ENCODE measurements around the gene PDGFC.

Gene PDGFC

GRCh38 chr4:156825074-156825473, 146.5 kb downstream of the PDGFC start:
- in situ Hi-C loops (cut with MboI; ENCODE audit: low pct_unique_long_range_greater_than_20kb, low sequenced_read_pairs, unreplicated experiment), result no loop called here
- TF ChIP-seq, protein P1, sequence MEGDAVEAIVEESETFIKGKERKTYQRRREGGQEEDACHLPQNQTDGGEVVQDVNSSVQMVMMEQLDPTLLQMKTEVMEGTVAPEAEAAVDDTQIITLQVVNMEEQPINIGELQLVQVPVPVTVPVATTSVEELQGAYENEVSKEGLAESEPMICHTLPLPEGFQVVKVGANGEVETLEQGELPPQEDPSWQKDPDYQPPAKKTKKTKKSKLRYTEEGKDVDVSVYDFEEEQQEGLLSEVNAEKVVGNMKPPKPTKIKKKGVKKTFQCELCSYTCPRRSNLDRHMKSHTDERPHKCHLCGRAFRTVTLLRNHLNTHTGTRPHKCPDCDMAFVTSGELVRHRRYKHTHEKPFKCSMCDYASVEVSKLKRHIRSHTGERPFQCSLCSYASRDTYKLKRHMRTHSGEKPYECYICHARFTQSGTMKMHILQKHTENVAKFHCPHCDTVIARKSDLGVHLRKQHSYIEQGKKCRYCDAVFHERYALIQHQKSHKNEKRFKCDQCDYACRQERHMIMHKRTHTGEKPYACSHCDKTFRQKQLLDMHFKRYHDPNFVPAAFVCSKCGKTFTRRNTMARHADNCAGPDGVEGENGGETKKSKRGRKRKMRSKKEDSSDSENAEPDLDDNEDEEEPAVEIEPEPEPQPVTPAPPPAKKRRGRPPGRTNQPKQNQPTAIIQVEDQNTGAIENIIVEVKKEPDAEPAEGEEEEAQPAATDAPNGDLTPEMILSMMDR (IDR thresholded peaks at IDR 0.05; ENCODE audit: extremely low read depth, insufficient read depth, missing control alignments), result no peak
- no peak for DNase-seq (ENCODE audit: low spot score)

- no peak for DNase-seq (ENCODE audit: low spot score)
- TF ChIP-seq, protein P1 (IDR thresholded peaks at IDR 0.05; ENCODE audit: extremely low read depth, insufficient read depth, missing control alignments), result no peak
- in situ Hi-C loops (cut with MboI; ENCODE audit: low pct_unique_long_range_greater_than_20kb, low sequenced_read_pairs, unreplicated experiment), result no loop called here
Observed at GRCh38 chr4:156824451-156825060, 147.0 kb downstream of the PDGFC start.

- DNase-seq (ENCODE audit: low spot score), result no peak
- in situ Hi-C loops (cut with MboI; ENCODE audit: low pct_unique_long_range_greater_than_20kb, low sequenced_read_pairs, unreplicated experiment), result no loop called here
- TF ChIP-seq, protein P1 (IDR thresholded peaks at IDR 0.05; ENCODE audit: extremely low read depth, insufficient read depth, missing control alignments), result no peak
Observed at GRCh38 chr4:156820931-156821330, 150.7 kb downstream of the PDGFC start.

DNA sequence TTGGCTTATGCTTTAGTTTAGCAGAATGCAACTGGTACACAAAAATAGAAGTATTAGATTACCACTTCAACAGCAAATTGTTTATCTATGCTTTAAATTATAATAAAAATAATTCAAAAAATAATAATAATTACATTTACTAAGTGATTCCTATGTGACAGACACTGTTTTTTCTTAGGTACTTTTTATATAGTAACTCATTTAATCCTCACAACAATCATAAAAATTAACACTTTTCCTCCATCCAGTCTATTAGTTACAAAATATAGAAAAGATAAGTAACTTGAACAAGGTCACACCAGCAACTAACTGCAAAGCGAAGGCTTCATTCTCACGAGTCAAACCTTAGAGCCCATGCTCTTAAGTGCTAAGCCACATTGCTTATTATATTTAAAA, 155.2 kb downstream of the PDGFC start:
- TF ChIP-seq, protein P1 (IDR thresholded peaks at IDR 0.05; ENCODE audit: extremely low read depth, insufficient read depth, missing control alignments), result no peak
- in situ Hi-C loops (cut with MboI; ENCODE audit: low pct_unique_long_range_greater_than_20kb, low sequenced_read_pairs, unreplicated experiment), result no loop called here
- DNase-seq (ENCODE audit: low spot score), result no peak

DNA sequence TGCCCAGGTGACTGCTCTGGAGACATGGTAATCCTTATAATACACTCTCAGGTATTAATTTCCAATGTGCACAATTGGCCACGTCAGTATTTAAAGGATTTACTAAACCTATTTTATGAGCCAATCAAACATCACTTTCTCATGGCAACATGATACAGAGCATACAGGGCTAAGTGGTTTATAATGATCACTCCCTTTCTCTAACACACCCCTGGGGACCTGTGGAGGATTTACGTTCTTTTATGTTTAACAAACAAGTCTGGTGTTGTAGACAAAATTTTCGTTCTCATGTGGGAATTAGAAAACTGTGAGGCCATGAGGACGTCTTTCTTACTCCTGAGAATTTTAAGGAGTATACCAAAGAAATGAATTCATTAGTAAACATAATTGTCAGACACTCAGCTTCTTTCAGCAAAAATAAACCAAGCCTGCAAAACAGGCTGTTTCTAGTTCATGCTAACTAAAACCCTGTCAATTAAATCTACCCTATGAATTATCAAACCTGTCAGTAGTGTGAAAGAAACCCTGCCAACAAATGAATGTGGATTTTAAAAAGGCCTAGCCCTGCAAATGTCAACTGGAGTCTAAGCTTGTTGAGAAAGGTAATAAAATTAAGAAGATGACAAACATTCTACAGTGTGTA, 155.8 kb downstream of the PDGFC start:
- TF ChIP-seq, protein P1 (IDR thresholded peaks at IDR 0.05; ENCODE audit: extremely low read depth, insufficient read depth, missing control alignments), result no peak
- in situ Hi-C loops (cut with MboI; ENCODE audit: low pct_unique_long_range_greater_than_20kb, low sequenced_read_pairs, unreplicated experiment), result no loop called here
- DNase-seq (ENCODE audit: low spot score), result no peak

GRCh38 chr4:156811963-156812362, 159.6 kb downstream of the PDGFC start:
- DNase-seq (ENCODE audit: low spot score), result no peak
- TF ChIP-seq, protein P1 (IDR thresholded peaks at IDR 0.05; ENCODE audit: extremely low read depth, insufficient read depth, missing control alignments), result no peak
- in situ Hi-C loops (cut with MboI; ENCODE audit: low pct_unique_long_range_greater_than_20kb, low sequenced_read_pairs, unreplicated experiment), result no loop called here
